HG03039 (cell line): ENCODE data around the gene CDK11B.

Source experiments
- ATAC-seq: cut with Tn5 transposase; IDR thresholded peaks from one replicate; pipeline ENCODE4 v1.9.1; 2021; ENCODE audit warnings: mild to moderate bottlenecking, moderate library complexity; ENCODE audit not compliant: unreplicated experiment

The CDK11B gene

DNA sequence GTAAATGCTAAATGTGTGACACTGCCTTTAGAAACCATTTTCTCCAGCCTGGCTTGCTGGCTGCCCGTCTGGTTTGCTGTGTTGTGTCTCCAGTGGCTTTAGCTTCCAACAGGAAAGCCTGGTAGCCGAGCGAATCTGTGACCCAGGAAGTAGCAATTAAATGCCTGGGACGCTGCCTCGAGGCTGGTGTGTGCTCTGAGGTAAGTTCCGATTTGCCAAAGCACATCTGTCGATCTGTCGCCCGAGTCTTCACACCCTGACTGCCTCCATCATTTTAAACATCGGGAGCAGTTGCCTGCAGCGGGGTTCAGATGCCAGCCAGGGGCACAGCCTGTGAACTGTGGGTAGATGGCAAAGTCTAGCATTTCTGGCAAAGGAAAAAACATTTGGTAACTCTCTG, 41.3 kb downstream of the CDK11B start:
- ATAC-seq: no peak

DNA sequence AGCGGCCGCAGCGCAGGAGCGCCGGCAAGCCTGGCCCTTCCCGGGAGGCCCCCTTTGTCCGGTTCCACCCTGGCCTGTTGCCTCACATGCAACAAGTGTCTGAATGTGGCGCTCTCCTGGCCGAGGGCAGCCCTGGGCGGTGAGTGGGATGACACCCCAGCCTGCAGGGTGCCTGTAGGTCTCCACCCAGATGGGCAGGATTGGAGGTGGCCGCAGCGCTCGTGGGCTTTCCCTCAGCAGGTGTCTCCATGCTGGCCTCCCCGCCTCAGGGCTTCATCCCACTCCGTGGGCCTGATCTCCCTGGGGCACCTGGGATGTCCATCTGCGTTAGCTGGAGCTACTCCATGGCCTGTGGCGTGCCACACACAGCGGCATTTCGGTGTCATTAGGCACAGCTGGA, 42.0 kb downstream of the CDK11B start:
- ATAC-seq: no peak

DNA sequence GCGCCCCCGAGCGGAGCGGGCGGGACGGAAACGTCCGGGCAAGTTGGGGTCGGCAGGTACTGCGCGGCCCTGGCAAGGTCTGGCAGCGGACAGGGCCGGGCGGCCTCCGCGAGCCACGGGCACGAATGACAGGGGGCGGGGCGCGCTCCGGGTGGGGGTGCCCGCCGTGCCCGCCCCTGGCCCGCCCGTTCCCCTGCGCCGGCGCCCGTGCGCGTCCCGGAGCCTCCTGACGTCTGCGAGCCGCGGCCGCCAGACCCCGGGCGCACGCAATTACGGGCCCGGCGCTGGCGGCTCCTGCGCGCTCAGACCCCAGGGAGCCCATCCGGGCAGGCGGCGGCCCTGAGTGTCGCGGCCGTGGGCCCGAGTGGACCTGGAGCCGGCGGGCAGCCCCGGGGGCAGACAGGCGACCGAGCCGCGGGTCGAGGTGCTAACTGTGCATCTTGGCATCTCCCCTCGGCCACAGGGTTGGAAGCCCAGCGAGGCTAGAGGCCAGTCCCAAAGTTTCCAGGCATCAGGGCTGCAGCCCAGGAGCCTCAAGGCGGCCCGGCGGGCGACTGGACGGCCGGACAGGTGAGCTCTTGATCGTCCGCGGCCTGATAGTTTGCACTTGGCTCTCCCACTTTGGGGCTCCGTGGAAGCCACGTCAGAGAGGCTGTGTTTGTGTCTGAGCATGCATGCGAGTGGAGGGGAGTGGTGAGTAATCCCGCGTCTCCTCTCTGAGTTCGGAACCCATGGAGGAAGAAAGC, 42.6 kb downstream of the CDK11B start:
- no peak for ATAC-seq

DNA sequence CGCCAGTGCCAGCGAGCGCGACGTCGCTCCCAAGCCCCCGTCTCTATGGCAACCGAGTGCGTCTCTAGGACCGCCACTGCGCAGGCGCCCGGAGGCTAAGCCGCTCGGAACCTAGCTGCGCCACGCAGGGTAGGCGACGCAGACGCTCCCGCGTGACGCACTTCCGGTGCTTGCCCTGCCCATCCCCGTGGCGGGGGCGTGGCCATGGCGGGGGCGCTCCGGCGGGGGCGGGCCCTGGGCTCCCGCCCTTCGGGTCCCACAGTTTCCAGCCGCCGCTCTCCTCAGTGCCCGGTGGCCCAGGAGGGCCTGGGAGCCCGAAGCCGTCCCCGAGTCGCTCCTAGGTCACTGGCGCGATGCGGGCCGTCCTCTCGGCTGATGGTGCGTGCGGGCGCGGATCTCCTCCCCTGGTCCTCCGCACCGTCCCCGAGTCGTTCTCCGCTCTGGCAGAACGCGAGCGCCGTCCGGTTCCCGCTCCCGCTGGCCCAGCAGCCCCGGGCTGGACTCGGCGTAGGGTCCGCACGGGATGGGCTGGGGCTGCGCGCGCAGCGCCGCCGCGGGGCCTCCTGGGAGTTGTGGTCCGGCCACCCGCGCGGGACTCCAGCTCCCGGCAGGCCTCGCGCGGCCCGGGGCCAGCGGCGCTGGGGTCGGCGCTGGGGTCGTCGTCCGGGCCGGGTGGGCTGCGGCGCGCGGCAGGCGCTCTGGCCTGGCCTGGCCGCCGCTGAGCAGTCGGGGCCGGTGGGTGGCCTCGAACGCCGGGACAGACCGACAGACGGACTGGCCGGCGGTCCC, 43.4 kb downstream of the CDK11B start, which contains the start of gene MIB2:
MIB2 (plus strand) TSS at position 245 of the 789 bp plus-strand sequence. CDS start 7,953 bp downstream, outside the sequence.
- peak; percentile 78 for ATAC-seq

DNA sequence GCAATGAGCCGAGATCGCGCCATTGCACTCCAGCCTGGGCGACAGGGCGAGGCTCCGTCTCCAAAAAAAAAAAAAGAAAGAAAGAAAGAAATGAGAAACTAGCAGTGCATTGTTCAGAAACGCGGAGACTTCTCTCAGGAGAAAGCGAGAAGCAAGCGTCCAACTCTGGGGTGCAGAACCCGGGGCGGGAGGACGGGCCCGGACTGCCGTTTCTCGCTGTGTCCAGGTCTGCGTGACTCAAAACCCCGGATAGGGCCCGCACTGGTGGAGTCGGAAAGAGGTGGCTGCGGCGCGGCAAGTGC, 43.9 kb downstream of the CDK11B start:
- no peak for ATAC-seq

DNA sequence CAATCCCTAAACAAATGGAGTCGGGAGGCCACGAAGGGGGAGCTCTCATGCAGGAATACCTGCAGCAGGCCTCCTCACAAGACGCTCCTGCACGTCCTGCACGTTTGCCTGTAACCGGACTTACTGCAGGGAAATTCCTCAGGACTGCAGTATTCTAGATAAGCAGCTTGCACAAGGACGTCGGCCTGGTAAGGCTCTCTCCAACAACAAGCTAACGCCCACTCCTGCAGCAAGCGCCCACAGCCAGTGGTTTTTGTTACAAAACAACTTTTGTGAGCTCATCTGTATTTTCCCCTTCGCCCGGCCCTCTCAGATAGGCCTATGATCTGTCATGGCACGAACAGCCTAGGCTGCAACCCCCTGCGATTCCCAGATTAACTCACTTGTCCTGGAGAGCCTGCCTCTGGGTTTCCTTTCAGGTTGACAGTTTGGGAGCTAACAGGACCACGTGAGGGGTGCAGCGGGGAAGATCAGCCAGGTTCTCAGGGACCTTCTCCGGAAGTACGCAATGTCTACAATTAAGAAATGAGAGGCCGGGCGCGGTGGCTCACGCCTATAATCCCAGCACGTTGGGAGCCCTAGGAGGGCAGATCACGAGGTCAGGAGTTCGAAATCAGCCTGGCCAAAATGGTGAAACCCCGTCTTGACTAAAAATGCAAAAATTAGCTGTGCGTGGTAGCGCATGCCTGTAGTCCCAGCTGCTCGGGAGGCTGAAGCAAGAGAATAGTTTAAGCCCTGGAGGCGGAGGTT, 44.4 kb downstream of the CDK11B start:
- no peak for ATAC-seq

DNA sequence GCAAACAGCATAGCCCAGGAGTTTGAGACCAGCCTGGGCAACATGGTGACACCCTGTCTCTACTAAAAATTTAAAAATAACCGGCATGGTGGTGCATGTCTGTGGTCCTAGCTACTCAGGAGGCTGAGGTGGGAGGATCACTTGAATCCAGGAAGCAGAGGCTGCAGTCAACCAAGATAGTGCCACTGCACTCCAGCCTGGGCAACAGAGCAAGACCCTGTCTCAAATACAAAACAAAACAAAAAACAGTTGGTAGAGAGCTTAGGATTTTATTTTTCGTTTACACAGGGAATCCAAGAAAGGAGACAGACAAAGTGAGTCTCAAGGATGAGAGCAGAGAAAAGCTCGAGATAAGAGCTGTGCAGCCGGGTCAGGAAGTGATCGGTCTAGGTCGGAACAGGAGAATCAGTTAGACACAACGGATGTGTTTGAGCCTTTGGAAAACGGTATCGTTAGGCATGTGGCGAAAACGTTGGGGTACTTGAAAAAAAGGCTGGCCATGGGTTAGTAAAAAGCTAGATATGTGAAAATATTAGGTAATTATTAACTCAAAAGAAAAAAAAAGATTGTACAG, 45.2 kb downstream of the CDK11B start:
- no peak for ATAC-seq

DNA sequence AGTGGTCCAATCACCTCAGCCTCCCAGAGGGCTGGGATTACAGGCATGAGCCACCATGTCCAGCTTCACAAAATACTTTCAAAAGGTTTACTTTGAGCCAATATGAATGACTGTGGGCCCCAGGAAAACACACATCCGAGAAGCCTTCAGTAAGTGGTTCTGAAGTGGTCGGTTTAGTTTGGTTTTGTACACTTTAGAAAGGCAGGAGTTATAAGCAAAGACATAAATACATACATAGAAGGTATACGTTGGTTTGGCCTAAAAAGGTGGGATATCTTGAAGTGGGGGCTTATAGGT, 46.8 kb downstream of the CDK11B start:
- ATAC-seq: no peak

DNA sequence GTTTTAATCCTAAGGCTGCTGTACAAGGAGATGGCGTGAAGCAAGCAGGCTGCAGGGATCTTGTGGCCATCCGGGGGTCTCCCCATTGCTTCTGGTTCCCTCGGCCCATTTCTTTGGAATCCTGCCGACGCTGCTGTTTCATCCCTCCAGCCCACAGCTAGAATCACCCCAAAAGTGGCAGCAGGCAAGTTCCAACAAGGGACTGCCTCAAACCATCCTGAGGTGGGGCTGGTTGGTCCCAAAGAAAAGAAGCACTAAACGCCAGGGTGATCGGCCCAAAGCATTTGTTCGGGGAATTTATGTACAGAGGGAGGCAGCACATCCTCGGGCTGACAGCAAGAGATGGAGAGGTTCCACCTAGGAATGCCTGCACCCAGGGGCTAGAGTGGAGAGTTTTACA, 48.0 kb downstream of the CDK11B start:
- ATAC-seq: no peak

DNA sequence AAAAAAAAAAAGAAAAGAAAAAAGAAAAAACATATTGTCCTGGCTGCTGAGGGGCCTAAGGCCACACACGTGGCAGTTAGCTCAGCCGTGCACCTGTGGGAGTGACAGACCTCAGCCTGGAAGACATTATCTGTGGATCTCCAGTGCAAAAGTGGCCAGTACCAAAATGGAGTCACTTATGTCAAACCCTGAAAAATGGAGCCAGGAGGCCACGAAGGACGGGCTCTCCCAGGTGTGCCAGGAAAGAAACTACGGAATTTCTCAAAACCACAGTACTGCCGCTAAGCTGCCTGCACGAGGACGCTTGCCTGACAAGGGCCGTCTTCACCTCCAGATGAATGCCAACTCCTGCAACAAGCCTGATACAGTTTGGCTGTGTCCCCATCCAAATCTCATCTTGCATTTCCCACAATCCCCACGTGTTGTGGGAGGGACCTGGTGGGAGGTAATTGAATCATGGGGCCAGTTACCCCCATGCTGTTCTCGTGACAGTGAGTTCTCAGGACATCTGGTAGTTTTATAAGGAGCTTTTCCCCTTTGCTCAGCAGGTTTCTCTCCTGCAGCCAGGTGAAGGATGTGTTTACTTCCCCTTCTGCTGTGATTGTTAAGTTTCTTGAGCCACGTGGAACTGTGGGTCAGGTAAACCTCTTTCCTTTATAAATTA, 48.9 kb downstream of the CDK11B start:
- ATAC-seq: no peak

DNA sequence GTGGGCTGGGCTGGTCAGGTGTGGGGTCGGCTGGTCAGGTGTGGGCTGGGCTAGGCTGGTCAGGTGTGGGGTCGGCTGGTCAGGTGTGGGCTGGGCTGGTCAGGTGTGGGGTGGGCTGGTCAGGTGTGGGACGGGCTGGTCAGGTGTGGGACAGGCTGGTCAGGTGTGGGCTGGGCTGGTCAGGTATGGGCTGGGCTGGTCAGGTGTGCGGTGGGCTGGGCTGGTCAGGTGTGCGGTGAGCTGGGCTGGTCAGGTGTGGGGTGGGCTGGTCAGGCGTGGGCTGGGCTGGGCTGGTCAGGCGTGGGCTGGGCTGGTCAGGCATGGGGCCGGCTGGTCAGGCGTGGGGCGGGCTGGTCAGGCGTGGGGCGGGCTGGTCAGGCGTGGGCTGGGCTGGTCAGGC, 52.6 kb downstream of the CDK11B start:
- no peak for ATAC-seq

DNA sequence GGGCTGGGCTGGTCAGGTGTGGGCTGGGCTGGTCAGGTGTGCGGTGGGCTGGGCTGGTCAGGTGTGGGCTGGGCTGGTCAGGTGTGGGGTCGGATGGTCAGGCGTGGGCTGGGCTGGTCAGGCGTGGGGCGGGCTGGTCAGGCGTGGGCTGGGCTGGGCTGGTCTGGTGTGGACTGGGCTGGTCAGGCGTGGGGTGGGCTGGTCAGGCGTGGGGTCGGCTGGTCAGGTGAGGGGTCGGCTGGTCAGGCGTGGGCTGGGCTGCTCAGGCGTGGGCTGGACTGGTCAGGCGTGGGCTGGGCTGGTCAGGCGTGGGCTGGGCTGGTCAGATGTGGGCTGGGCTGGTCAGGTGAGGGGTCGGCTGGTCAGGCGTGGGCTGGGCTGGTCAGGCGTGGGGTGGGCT, 53.1 kb downstream of the CDK11B start:
- no peak for ATAC-seq

DNA sequence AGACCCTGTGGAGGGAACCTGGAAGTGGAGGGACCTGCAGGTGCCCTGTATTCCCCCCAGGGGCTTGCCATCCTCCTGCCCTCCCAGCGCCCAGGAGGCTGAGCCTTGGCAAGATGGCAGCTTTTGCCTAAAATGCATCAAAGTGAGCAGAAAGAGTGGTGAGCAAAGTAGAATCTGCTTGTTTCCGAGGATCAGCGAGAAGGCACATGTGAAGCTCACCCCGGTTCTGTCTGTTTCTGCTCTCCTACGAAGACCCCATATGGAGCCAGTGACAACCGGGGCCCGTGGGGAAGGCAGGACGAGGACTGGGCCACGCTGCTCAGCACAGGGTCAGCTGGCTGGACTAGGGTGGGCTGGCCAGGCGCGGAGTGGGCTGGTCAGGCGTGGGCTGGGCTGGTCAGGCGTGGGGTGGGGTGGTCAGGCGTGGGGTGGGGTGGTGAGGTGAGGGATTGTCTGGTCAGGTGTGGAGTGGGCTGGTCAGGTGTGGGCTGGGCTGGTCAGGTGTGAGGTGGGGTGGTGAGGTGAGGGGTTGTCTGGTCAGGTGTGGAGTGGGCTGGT, 53.7 kb downstream of the CDK11B start:
- ATAC-seq: no peak

DNA sequence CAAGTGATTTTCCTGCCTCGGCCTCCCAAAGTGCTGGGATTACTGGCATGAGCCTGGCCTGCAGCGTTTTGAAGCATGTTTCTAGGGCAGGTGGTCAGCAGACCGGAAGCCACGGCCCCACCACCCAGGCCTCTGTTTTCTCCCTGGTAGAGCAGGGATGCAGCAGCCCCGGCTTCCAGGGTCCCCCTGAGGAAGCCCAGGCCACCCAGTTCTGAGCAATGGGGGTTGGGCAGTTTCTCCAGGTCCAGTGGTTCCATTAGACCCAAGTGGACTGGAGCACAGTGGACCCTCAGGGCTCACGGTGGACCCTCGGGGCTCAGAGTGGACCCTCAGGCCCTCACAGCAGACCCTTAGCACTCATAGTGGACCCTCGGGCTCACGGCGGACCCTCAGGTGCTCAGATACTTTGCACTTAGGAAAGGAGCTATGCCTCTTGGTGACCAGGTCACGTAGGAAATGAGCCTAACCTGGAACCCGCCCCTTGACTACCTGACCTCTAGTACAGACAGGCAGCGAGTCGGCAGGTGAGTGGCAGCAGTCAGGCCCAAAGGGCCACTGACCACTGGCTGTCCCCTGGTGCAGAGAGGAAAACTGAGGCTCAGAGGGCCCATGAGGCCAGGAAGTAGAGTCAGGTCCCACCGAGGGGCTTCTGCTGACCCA, 54.3 kb downstream of the CDK11B start:
- no peak for ATAC-seq

DNA sequence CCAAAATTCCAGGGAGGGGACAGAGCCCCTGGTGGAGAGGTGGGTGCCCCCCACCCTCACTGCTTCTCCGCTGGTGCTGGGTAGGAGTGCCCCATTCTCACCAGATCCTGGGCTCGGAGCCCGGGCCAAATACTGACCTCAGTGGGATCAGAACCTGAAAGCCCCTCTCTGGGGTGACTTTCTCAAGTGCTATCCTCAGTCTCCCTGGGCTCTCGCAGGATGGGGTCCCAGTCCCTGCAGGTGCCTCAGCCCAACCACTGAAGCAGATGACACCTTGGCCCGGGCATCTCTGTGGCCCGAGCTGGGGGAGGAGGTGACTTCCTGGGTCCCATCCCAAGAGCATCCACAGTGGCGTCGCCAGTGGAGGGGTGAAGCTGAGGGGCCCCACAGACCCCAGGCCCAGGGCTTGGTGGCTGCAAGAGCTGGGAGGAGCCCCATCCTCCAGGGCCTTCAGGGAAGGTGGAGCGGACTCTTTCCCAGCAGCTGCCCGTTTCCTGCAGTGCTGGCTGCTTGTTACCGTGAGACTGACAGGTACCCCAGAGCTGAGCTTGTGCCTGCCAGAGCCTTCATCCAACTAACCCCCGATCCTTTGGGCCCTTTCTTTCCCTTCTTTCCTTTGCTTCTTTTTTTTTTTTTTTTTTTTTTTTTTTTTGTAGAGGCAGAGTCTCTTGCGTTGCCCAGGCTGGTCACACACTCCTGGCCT, 55.0 kb downstream of the CDK11B start:
- ATAC-seq: no peak

DNA sequence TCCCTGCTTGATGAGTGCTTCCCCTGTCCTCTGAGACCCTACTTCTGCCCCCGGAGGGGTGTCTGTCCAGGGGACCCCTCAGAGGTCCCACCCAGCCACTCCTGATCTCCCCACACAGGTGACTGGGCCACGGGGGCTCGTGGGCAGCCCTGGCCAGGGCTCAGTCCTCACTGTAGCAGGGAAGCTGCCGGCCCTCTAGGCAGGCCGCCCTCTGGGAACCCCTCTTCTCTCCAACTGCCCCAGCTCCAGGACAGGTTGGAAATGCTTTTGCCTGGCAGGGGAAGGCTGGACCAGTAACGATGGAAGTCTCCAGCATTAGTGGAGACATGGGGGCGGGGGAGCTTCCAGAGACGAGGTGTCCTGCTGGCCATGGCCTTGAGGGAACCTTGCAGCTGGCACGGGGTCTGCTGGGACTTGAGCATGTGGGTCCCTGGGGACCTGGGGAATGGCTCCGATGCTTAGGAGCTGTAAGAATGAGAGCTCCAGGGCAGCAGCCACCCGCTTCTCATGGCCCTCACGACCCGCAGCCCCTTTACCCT, 55.8 kb downstream of the CDK11B start:
- no peak for ATAC-seq

DNA sequence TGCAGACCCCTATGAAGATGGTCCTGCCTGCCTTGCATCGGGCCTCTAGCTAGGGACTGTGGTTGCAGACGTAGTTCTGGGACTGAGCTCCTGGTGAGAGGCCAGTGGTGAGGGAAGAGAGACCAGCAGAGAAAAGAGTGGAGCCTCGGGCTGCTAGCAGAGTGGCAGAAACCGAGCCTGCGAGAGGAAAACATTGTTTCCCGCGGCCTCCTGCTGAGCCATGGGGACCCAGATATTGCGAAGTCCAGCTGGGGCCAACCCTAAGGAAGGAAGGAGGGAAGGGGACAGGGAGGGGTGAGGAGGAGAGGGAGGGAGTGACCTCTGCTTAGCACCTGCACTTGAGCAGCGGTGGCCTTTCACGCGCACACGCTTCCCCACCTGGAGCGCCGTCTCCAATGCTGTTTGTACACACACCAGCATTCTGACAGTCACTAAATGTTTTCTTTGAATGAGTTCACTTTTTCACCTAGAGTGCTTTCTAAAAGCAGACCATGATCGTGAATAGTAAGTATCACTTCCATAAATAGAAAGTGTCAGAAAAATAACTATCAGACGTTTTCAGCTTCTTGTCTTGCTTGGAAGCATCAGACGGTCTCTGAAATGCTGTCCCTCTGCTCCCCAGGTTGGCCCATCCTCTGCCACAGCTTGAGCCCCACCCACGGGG, 56.4 kb downstream of the CDK11B start:
- no peak for ATAC-seq

DNA sequence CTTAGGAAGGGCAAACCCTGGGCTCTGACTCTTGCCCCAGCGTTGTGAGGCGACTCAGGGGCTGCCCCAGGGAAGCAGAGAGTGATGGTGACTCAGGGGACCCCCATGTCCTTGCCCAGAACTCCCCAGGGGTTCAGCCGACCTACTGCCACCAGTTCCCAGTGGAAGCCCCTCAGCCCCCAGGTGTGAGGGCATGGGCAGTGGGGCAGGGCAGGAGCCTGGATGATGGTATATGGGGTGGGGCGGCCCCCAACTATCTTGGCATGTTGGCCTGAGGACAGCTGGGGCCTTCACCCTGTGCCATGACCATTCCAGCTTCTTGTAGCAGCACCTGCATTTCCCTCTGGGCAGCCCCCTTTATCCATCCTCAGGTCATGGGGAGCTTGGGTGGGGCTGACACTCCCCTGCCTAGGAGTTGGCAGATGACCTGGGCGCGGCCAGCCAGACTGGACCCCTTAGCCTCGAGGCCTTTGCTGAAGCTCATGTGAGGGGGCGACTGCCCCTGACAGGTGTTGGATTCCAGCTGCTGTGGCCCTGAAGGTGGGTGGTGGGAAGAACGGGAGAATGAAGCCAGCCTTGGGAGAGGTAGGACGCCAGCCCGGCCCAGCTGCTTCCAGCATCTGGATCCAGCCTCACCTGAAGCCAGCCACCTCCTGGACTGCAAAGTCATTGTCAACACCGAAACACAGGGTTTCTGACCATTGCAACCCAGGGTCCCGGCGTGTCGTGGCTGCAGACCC, 57.1 kb downstream of the CDK11B start:
- no peak for ATAC-seq
